GM12878 (cell line): ENCODE data around the gene CNTNAP2. TPM values are rescaled to one million over a fixed set of nuclear protein-coding genes. Genes with fewer than 3 reads are reported as not detected.

Source experiments
- ATAC-seq: fragments of 200-7000 bp; cut with Tn5 transposase; 3 replicates; pipeline ENCODE4 v1.9.1; 2020; ENCODE audit warnings: mild to moderate bottlenecking, moderate library complexity
- BruUV-seq: library from RNA; stranded (reverse); fragments of 400-500 nt; replicated peaks from 2 replicates; lab custom pipeline; 2021; lab: Mats Ljungman, UMichigan
- CTCF ChIA-PET: fragments of 300-600 bp; sonication (Branson Sonifier 250); formaldehyde crosslinking; extraction: SDS; loops from one replicate; lab custom pipeline; 2021; ENCODE audit warnings: inconsistent platforms; lab: Yijun Ruan, JAX
- POLR2A ChIA-PET: fragments of 350-600 bp; formaldehyde crosslinking; extraction: SDS; loops from one replicate; lab custom pipeline; 2021; ENCODE audit warnings: inconsistent platforms; lab: Charles Lee
- RAD21 ChIA-PET: fragments of 300-600 bp; sonication (Branson Sonifier 250); formaldehyde crosslinking; loops from one replicate; lab custom pipeline; 2023; ENCODE audit warnings: antibody characterized with exemption; ENCODE audit not compliant: unreplicated experiment; lab: Charles Lee
- SMC1A ChIA-PET: fragments of 300-600 bp; sonication (Branson Sonifier 250); formaldehyde crosslinking; loops from one replicate; lab custom pipeline; 2023; ENCODE audit not compliant: unreplicated experiment, uncharacterized antibody; lab: Charles Lee
- DNase-seq: peaks from one replicate; pipeline ENCODE4 v3.0.0-alpha.2; 2011; ENCODE audit warnings: low read depth, low spot score
- FAIRE-seq: peaks from 3 replicates; lab custom pipeline; 2011; peaks lifted over from hg19 to GRCh38; lab: Jason Lieb, UNC
- H2AFZ ChIP-seq: 2 replicates; pipeline ENCODE4 v1.6.0; 2011; ENCODE audit warnings: low read depth, low read length, control low read depth; ENCODE audit not compliant: control insufficient read depth
- H3K27ac ChIP-seq: 2 replicates; pipeline ENCODE4 v1.5.1; 2011; ENCODE audit warnings: control low read depth; ENCODE audit not compliant: control insufficient read depth, insufficient read depth
- H3K27me3 ChIP-seq, 2 experiments: replicated peaks in 1 of 2; 2 replicates each; pipeline versions ENCODE4 v1.6.0 to v1.6.1; 2011; ENCODE audit warnings: low read length in 1 of 2; ENCODE audit not compliant: control insufficient read depth in 2 of 2, insufficient read depth in 2 of 2
- H3K36me3 ChIP-seq, 2 experiments: 2 replicates each; pipeline ENCODE4 v1.5.1; 2011; ENCODE audit warnings: low read length in 1 of 2; ENCODE audit not compliant: control insufficient read depth in 2 of 2, insufficient read depth in 2 of 2
- H3K4me1 ChIP-seq: 2 replicates; pipeline ENCODE4 v1.6.1; 2011; ENCODE audit warnings: mild to moderate bottlenecking, low read length, moderate library complexity, mixed read lengths; ENCODE audit not compliant: control insufficient read depth, insufficient read depth
- H3K4me2 ChIP-seq: 2 replicates; pipeline ENCODE4 v1.6.0; 2011; ENCODE audit warnings: control low read depth; ENCODE audit not compliant: control insufficient read depth, insufficient read depth
- H3K4me3 ChIP-seq: fragments of 200-600 bp; sonication (generic); 2 replicates; pipeline ENCODE4 v1.5.1; 2016
- H3K79me2 ChIP-seq: 2 replicates; pipeline ENCODE4 v1.6.0; 2011; ENCODE audit warnings: low read length; ENCODE audit not compliant: control insufficient read depth, insufficient read depth
- H3K9ac ChIP-seq: 2 replicates; pipeline ENCODE4 v1.8.0; 2011; ENCODE audit warnings: low read length, control low read depth, mixed read lengths; ENCODE audit not compliant: control insufficient read depth, insufficient read depth
- H3K9me3 ChIP-seq: replicated peaks from 3 replicates; pipeline ENCODE4 v1.5.1; 2011; ENCODE audit warnings: mild to moderate bottlenecking, low read length; ENCODE audit not compliant: control insufficient read depth, insufficient read depth
- H4K20me1 ChIP-seq: 2 replicates; pipeline ENCODE4 v1.6.0; 2011; ENCODE audit not compliant: control insufficient read depth, insufficient read depth
- CEBPZ ChIP-seq: fragments of 150-350 bp; IDR thresholded peaks from 2 replicates; pipeline ENCODE4 v1.6.1; 2016; ENCODE audit warnings: low read depth, low read length
- FOS ChIP-seq: IDR thresholded peaks from 3 replicates; pipeline ENCODE4 v1.6.1; 2011; ENCODE audit warnings: borderline replicate concordance; ENCODE audit not compliant: insufficient read length; ENCODE audit errors: extremely low read depth
- IRF4 ChIP-seq: IDR thresholded peaks from 2 replicates; pipeline ENCODE4 v1.6.1; 2011; ENCODE audit warnings: low read depth, low read length
- KAT2A ChIP-seq: conservative IDR thresholded peaks from 2 replicates; pipeline ENCODE4 v1.6.1; 2011; ENCODE audit warnings: low read depth, low read length; ENCODE audit not compliant: control insufficient read depth
- LARP7 ChIP-seq: fragments of 450-650 bp; IDR thresholded peaks from 2 replicates; pipeline ENCODE4 v1.6.1; 2017; ENCODE audit warnings: mild to moderate bottlenecking
- MTA2 ChIP-seq: fragments of 450-650 bp; IDR thresholded peaks from 2 replicates; pipeline ENCODE4 v1.6.1; 2016; ENCODE audit warnings: low read depth, mild to moderate bottlenecking, moderate library complexity
- MYC ChIP-seq: IDR thresholded peaks from 2 replicates; pipeline ENCODE4 v1.6.1; 2011; ENCODE audit warnings: mild to moderate bottlenecking, low read length, moderate library complexity, inconsistent platforms; ENCODE audit not compliant: insufficient read depth, insufficient replicate concordance, insufficient read length, severe bottlenecking
- NFYB ChIP-seq: IDR thresholded peaks from 2 replicates; pipeline ENCODE4 v1.6.1; 2011; ENCODE audit warnings: low read depth, mild to moderate bottlenecking, low read length, improper control_type of control experiment, moderate library complexity; ENCODE audit not compliant: insufficient read depth
- NR2F1 ChIP-seq: fragments of 450-650 bp; conservative IDR thresholded peaks from 2 replicates; pipeline ENCODE4 v1.6.1; 2017; ENCODE audit warnings: mild to moderate bottlenecking
- RAD21 ChIP-seq: IDR thresholded peaks from 2 replicates; pipeline ENCODE4 v1.6.1; 2011; ENCODE audit warnings: mild to moderate bottlenecking, low read depth, low read length, moderate library complexity; ENCODE audit not compliant: insufficient read depth
- REST ChIP-seq: IDR thresholded peaks from 2 replicates; pipeline ENCODE4 v1.6.1; 2012; ENCODE audit warnings: mild to moderate bottlenecking, low read depth, low read length
- SREBF1 ChIP-seq: IDR thresholded peaks from 2 replicates; pipeline ENCODE4 v1.6.1; 2012; ENCODE audit warnings: mild to moderate bottlenecking, low read length
- SRF ChIP-seq, 2 experiments: IDR thresholded peaks; 2 replicates each; pipeline ENCODE4 v1.6.1; 2011; ENCODE audit warnings: low read depth in 2 of 2, low read length in 2 of 2, mild to moderate bottlenecking in 1 of 2, moderate library complexity in 1 of 2
- YBX1 ChIP-seq: fragments of 450-650 bp; IDR thresholded peaks from 2 replicates; pipeline ENCODE4 v1.6.1; 2016; ENCODE audit warnings: antibody characterized with exemption
- ZNF207 ChIP-seq: fragments of 450-650 bp; IDR thresholded peaks from 2 replicates; pipeline ENCODE4 v1.6.1; 2014; ENCODE audit warnings: antibody characterized with exemption, mild to moderate bottlenecking, borderline replicate concordance
- ZNF24 ChIP-seq: fragments of 450-650 bp; IDR thresholded peaks from 2 replicates; pipeline ENCODE4 v1.6.1; 2017; ENCODE audit warnings: antibody characterized with exemption, mild to moderate bottlenecking
- in situ Hi-C: fragments of 300-500 bp; cut with MboI; formaldehyde crosslinking; loops from 9 replicates; pipeline ENCODE4 v1.14.3; 2018; ENCODE audit warnings: mixed read lengths
- intact Hi-C: fragments of 100-400 bp; cut with micrococcal nuclease; formaldehyde crosslinking; loops from one replicate; pipeline ENCODE4 v1.14.2; 2022; ENCODE audit not compliant: unreplicated experiment
- polyA plus RNA-seq, 11 experiments: library from polyadenylated mRNA; depleted of rRNA in 4 of 11; unstranded in 6 of 11; stranded (reverse) in 5 of 11; fragments of >200 nt; fragmentation: Nextera tagmentation in 4 of 11; fragmentation: Illumina TruSeq in 1 of 11; extraction: Ambion mirVana in 4 of 11; extraction: Trizol in 1 of 11; gene quantifications; 1 replicate in 1 of 11; 2 replicates in 10 of 11; pipeline versions ENCODE4 v1.2.1 to v1.2.3, GENCODE V29; 2011 to 2016; ENCODE audit warnings: inconsistent platforms in 2 of 11, missing spikeins in 2 of 11, low read depth in 1 of 11
- total RNA-seq, 4 experiments: library from RNA; depleted of rRNA in 3 of 4; stranded (reverse); fragments of >200 nt in 3 of 4; fragmentation: Illumina TruSeq in 1 of 4; extraction: Trizol in 1 of 4; gene quantifications; 2 replicates each; pipeline versions ENCODE4 v1.2.1 to v1.2.3, GENCODE V29; 2013 to 2021
- TF ChIP-seq, protein P1 (sequence below): IDR thresholded peaks from 2 replicates; pipeline ENCODE4 v1.6.1; 2012; ENCODE audit warnings: low read depth, low read length, improper control_type of control experiment
- TF ChIP-seq, protein P2 (sequence below): IDR thresholded peaks from 2 replicates; pipeline ENCODE4 v1.6.1; 2012; ENCODE audit warnings: low read depth, low read length, improper control_type of control experiment

The CNTNAP2 gene
- total and polyA plus RNA-seq, 10 of the 15 experiments (the other 5 are each of a cell fraction or from before 2014, with no cell fraction given) = 0.03 to 0.08 (median 0.03) TPM; not detected in 7

DNA sequence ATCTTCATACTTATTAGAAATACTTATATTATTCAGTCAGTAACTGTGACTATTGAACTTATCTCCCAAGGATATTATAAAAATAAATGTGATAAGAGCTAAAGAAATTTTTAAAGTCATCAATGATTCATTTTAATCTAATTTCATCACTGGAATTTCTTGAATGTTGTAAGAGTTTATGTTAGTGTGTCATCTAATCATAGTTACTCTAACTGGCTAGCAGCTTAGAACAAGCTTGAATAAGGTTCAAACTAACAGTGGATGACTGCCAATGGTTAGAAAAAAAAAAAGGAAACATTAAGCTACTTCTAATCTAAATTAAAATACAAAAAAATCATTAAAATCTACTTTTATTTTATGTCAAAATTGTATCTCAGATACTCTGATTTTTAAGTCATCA lies 1066.3 kb downstream of the CNTNAP2 start:
- DNase-seq = no peak
- Histone ChIP-seq H3K36me3 (no peaks in the 10 kb centered on the region), H3K9ac (no peak overlapping the region), H3K9me3 (no peaks in the 10 kb centered on the region), H3K4me1 (no peaks in the 10 kb centered on the region), H3K4me3 (no peak overlapping the region), H3K79me2 (no peaks in the 10 kb centered on the region), H2AFZ (no peak overlapping the region), H3K4me2 (no peak overlapping the region), H3K27ac (no peak overlapping the region), H4K20me1 (no peaks in the 10 kb centered on the region), H3K27me3 (no peaks in the 10 kb centered on the region)
- no peak for FAIRE-seq
- intact Hi-C loops = no loop called here
- no TSS peak for BruUV-seq
- ChIA-PET SMC1A (interaction anchor here (1.2 to 1.4 kb wide), 2 partner anchors 14 to 31 kb away, joined by 3 read pairs; no protein-coding TSS in a partner anchor), CTCF (no interaction called here), RAD21 (no interaction called here), POLR2A (no interaction called here)
- in situ Hi-C loops = no loop called here
- ATAC-seq = no peak
- TF ChIP-seq IRF4 (no peak), NR2F1 (no peak), LARP7 (no peak), SREBF1 (no peak), YBX1 (no peak), ZNF24 (no peak), RAD21 (no peak), KAT2A (no peak), SRF (IDR thresholded peaks at IDR 0.05; ENCODE audit: low read depth in 2 of 2, low read length in 2 of 2) (no peak), CEBPZ (no peak), REST (no peak), NFYB (no peak), FOS (no peak), MTA2 (no peak), ZNF207 (no peak), MYC (no peak)
- TF ChIP-seq, protein P1, sequence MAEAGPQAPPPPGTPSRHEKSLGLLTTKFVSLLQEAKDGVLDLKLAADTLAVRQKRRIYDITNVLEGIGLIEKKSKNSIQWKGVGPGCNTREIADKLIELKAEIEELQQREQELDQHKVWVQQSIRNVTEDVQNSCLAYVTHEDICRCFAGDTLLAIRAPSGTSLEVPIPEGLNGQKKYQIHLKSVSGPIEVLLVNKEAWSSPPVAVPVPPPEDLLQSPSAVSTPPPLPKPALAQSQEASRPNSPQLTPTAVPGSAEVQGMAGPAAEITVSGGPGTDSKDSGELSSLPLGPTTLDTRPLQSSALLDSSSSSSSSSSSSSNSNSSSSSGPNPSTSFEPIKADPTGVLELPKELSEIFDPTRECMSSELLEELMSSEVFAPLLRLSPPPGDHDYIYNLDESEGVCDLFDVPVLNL = no peak
- TF ChIP-seq, protein P2, sequence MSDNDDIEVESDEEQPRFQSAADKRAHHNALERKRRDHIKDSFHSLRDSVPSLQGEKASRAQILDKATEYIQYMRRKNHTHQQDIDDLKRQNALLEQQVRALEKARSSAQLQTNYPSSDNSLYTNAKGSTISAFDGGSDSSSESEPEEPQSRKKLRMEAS = no peak
